GM12891 (cell line): ENCODE measurements around the gene RIGI.

Source experiments
- PAX5 ChIP-seq: IDR thresholded peaks from 2 replicates; pipeline ENCODE4 v1.6.1; 2011; ENCODE audit warnings: low read length, moderate library complexity, mild to moderate bottlenecking; ENCODE audit not compliant: insufficient read depth, severe bottlenecking
- POLR2A ChIP-seq: IDR thresholded peaks from 2 replicates; pipeline ENCODE4 v1.6.1; 2011; ENCODE audit warnings: low read depth, low read length, control low read depth
- POLR2AphosphoS5 ChIP-seq: IDR thresholded peaks from 2 replicates; pipeline ENCODE4 v1.6.1; 2011; ENCODE audit warnings: low read depth, low read length, control low read depth
- POU2F2 ChIP-seq: IDR thresholded peaks from 2 replicates; pipeline ENCODE4 v1.6.1; 2011; ENCODE audit warnings: low read depth, mild to moderate bottlenecking, control low read depth, low read length, moderate library complexity
- SPI1 ChIP-seq: IDR thresholded peaks from 2 replicates; pipeline ENCODE4 v1.6.1; 2011; ENCODE audit warnings: low read depth, low read length, control low read depth
- TAF1 ChIP-seq: IDR thresholded peaks from 2 replicates; pipeline ENCODE4 v1.6.1; 2011; ENCODE audit warnings: low read depth, low read length, control low read depth

- TF ChIP-seq POLR2A, result no peak
- TF ChIP-seq PAX5, result no peak
- TF ChIP-seq POLR2AphosphoS5, result no peak
- no peak for TF ChIP-seq TAF1
- TF ChIP-seq SPI1, result no peak
- no peak for TF ChIP-seq POU2F2
Observed at GRCh38 chr9:32554107-32554506, 28.1 kb upstream of the RIGI start.
